D721Med (cell line): ENCODE data around the gene IPO4.

Experiments
- DNase-seq: peaks from one replicate; pipeline ENCODE4 v3.0.0; 2011; ENCODE audit warnings: low spot score; ENCODE audit not compliant: insufficient read length
- FAIRE-seq: peaks from 2 replicates; lab custom pipeline; 2011; peaks lifted over from hg19 to GRCh38; lab: Jason Lieb, UNC
- CTCF ChIP-seq: IDR thresholded peaks from 2 replicates; pipeline ENCODE4 v1.5.1; 2012; ENCODE audit warnings: mild to moderate bottlenecking, control low read depth; ENCODE audit not compliant: insufficient read depth; ENCODE audit errors: missing control alignments

The IPO4 gene

GRCh38 chr14:24188251-24189058 is at the start of gene IPO4:
Gene IPO4 (minus strand): TSS chr14:24188816. CDS start chr14:24188787, 29 bp downstream.
- FAIRE-seq, result no peak
- DNase-seq, result peak; percentile 99
- no peak for TF ChIP-seq CTCF

GRCh38 chr14:24238123-24238522 is 49.5 kb upstream of the IPO4 start:
- no peak for DNase-seq
- no peak for FAIRE-seq
- TF ChIP-seq CTCF, result no peak

GRCh38 chr14:24237463-24237955 is 48.9 kb upstream of the IPO4 start:
- DNase-seq (no peak), FAIRE-seq (no peak)
- no peak for TF ChIP-seq CTCF

GRCh38 chr14:24236689-24237462 is 48.3 kb upstream of the IPO4 start:
- no peak for FAIRE-seq
- TF ChIP-seq CTCF, result no peak
- no peak for DNase-seq

- no peak for TF ChIP-seq CTCF
- FAIRE-seq (no peak), DNase-seq (no peak)
These were observed 47.4 kb upstream of the IPO4 start for GRCh38 chr14:24235804-24236688.

GRCh38 chr14:24234095-24235005 is 45.7 kb upstream of the IPO4 start:
- no peak for TF ChIP-seq CTCF
- FAIRE-seq (no peak), DNase-seq (no peak)
